AG09319 (cell line): ENCODE results near the gene RNF112.
"Not testable (repeated sequence)": the region's sequence is repeated elsewhere in the genome, so short reads cannot be mapped to it uniquely, and the experiment has no call there.

Source experiments
- DNase-seq: peaks from one replicate; pipeline ENCODE4 v3.0.0-alpha.2; 2010; ENCODE audit warnings: low read depth; ENCODE audit errors: extremely low read depth
- TF ChIP-seq, protein P1 (sequence below): IDR thresholded peaks from 2 replicates; pipeline ENCODE4 v1.5.1; 2011; ENCODE audit warnings: low read depth, mild to moderate bottlenecking, inconsistent platforms, low read length, moderate library complexity

RNF112 gene

DNA sequence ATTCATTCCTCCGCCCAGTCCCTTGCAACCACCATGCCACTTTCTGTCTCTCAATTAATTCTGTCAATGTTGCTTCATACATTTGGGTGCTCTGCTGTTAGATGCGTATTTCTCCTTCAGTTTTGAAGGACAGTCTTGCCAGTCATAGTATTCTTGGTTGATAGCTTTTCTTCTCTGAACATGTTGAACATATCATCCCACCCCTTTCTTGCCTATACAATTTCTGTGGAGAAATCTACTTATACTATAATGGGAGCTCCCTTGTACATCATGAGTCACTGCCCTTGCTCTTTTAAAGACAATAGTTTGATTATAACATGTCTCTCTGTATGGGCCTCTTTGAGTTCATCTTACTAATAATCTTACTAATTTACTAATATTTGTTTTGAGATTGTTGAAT lies 34.1 kb downstream of the RNF112 start:
- TF ChIP-seq, protein P1, sequence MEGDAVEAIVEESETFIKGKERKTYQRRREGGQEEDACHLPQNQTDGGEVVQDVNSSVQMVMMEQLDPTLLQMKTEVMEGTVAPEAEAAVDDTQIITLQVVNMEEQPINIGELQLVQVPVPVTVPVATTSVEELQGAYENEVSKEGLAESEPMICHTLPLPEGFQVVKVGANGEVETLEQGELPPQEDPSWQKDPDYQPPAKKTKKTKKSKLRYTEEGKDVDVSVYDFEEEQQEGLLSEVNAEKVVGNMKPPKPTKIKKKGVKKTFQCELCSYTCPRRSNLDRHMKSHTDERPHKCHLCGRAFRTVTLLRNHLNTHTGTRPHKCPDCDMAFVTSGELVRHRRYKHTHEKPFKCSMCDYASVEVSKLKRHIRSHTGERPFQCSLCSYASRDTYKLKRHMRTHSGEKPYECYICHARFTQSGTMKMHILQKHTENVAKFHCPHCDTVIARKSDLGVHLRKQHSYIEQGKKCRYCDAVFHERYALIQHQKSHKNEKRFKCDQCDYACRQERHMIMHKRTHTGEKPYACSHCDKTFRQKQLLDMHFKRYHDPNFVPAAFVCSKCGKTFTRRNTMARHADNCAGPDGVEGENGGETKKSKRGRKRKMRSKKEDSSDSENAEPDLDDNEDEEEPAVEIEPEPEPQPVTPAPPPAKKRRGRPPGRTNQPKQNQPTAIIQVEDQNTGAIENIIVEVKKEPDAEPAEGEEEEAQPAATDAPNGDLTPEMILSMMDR = no peak
- no peak for DNase-seq

GRCh38 chr17:19446577-19446976 lies 35.5 kb downstream of the RNF112 start:
- DNase-seq = not testable (repeated sequence)

DNA sequence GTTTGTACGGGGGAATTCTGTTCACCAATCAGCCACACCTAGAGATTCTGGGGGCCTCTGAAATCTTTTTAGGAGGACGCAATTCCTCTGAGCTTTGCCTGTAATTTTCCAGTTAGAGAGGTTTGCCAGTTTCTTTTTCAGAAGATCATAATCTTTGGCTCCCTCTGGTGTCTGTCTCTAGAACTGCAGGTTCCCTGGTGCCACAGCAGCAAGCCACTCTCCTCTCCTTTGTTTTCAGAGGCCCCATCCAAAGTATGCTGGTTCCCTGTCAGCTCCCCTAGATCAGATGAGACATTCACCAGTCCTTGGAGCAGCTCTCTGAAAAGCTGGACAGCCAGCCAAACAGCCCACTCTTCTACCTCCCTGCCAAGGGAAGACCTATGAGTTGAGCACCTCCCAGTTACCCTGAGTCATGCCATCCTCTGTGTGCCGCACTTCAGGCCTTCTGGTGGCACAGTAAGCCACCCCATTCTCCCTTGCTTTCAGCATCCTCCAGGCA lies 36.1 kb downstream of the RNF112 start:
- peak; percentile 43 for DNase-seq
- TF ChIP-seq, protein P1 = peak; percentile 90

GRCh38 chr17:19448341-19449268 lies 37.6 kb downstream of the RNF112 start:
- peak; percentile 82 for DNase-seq
- TF ChIP-seq, protein P1 = no peak

DNA sequence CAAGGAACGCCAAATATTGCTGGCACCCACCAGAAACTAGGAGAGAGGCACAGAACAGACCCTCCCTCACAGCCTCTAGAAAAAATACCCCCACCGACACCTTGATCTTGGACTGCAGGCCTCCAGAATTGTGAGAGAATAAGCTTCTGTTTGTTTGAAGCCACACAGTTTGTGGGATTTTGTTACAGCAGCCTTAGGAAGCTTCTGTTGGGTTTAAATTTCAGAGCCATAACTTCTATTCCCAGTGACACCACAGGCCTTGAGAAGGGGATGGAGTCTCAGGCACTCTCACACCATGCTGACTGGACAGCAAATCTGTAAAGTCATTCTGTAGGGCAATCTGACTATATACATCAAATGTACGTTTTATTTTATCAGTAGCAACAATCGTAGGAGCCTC lies 38.6 kb downstream of the RNF112 start:
- no peak for DNase-seq
- TF ChIP-seq, protein P1 = no peak

- no peak for DNase-seq
- TF ChIP-seq, protein P1 = no peak
Measured at GRCh38 chr17:19453296-19453695, 42.3 kb downstream of the RNF112 start.

GRCh38 chr17:19454074-19454473 lies 43.0 kb downstream of the RNF112 start:
- TF ChIP-seq, protein P1 = no peak
- DNase-seq = no peak
